OCI-LY7 (cell line): Measurements from ENCODE around the gene SND1. TPM values are rescaled to one million over a fixed set of nuclear protein-coding genes. Genes with fewer than 3 reads are reported as not detected.

Experiments
- BruUV-seq: library from RNA; stranded (reverse); fragments of 400-500 nt; replicated peaks from 2 replicates; lab custom pipeline; 2021; lab: Mats Ljungman, UMichigan
- CTCF ChIA-PET: fragments of 300-600 bp; sonication (Branson Sonifier 250); formaldehyde crosslinking; loops from one replicate; lab custom pipeline; 2022; ENCODE audit warnings: antibody characterized with exemption; ENCODE audit not compliant: unreplicated experiment; lab: Charles Lee
- POLR2A ChIA-PET: fragments of 300-600 bp; sonication (Branson Sonifier 250); formaldehyde crosslinking; loops from one replicate; lab custom pipeline; 2022; ENCODE audit warnings: antibody characterized with exemption; lab: Charles Lee
- DNase-seq: peaks from one replicate; pipeline ENCODE4 v3.0.0-alpha.2; 2015; ENCODE audit warnings: low spot score
- H2AFZ ChIP-seq: fragments of 200-600 bp; sonication (generic), shearing (Covaris generic); 2 replicates; pipeline ENCODE4 v1.6.1; 2014; ENCODE audit warnings: mild to moderate bottlenecking, antibody characterized with exemption, low read length, moderate library complexity
- H3K27ac ChIP-seq: fragments of 200-600 bp; sonication (generic); 2 replicates; pipeline ENCODE4 v1.5.1; 2014; ENCODE audit warnings: mixed run types, low read depth, mild to moderate bottlenecking, moderate library complexity, low read length, inconsistent platforms; ENCODE audit not compliant: poor library complexity, severe bottlenecking
- H3K36me3 ChIP-seq: fragments of 200-600 bp; sonication (generic); 2 replicates; pipeline ENCODE4 v1.6.1; 2014; ENCODE audit warnings: mild to moderate bottlenecking, antibody characterized with exemption, low read length, moderate library complexity, mixed read lengths; ENCODE audit not compliant: insufficient read depth
- H3K4me1 ChIP-seq: fragments of 200-600 bp; sonication (generic); 2 replicates; pipeline ENCODE4 v1.5.1; 2014; ENCODE audit warnings: mild to moderate bottlenecking, low read length; ENCODE audit not compliant: insufficient read depth, poor library complexity, severe bottlenecking
- H3K4me2 ChIP-seq: fragments of 200-600 bp; sonication (generic); 2 replicates; pipeline ENCODE4 v1.6.1; 2014; ENCODE audit warnings: mild to moderate bottlenecking, low read length
- H3K4me3 ChIP-seq: fragments of 200-600 bp; sonication (generic); 2 replicates; pipeline ENCODE4 v1.5.1; 2014; ENCODE audit warnings: mild to moderate bottlenecking, low read depth, low read length; ENCODE audit not compliant: poor library complexity, severe bottlenecking
- H3K79me2 ChIP-seq: fragments of 200-600 bp; sonication (generic); 2 replicates; pipeline ENCODE4 v1.6.1; 2016; ENCODE audit warnings: low read depth, mild to moderate bottlenecking, low read length, moderate library complexity, mixed read lengths; ENCODE audit not compliant: insufficient read depth
- H3K9me2 ChIP-seq: fragments of 200-600 bp; sonication (generic); 2 replicates; pipeline ENCODE4 v1.6.1; 2016; ENCODE audit warnings: mild to moderate bottlenecking, low read length, mixed read lengths; ENCODE audit not compliant: insufficient read depth
- H3K9me3 ChIP-seq: fragments of 200-600 bp; sonication (generic); 2 replicates; pipeline ENCODE4 v1.6.1; 2014; ENCODE audit warnings: mild to moderate bottlenecking, mixed run types, low read length, mixed read lengths
- H4K20me1 ChIP-seq: fragments of 200-600 bp; sonication (generic); 2 replicates; pipeline ENCODE4 v1.6.1; 2014; ENCODE audit warnings: mild to moderate bottlenecking, antibody characterized with exemption, low read length, moderate library complexity, mixed read lengths; ENCODE audit not compliant: insufficient read depth
- EZH2phosphoT487 ChIP-seq: fragments of 200-600 bp; sonication (generic); IDR thresholded peaks from 2 replicates; pipeline ENCODE4 v1.6.1; 2018; ENCODE audit warnings: low read depth, borderline replicate concordance, mild to moderate bottlenecking, mixed run types, antibody characterized with exemption, low read length, moderate library complexity, mixed read lengths
- intact Hi-C: fragments of 100-400 bp; cut with micrococcal nuclease; formaldehyde crosslinking; loops from one replicate; pipeline ENCODE4 v1.10.0; 2022; ENCODE audit not compliant: unreplicated experiment
- total RNA-seq, 2 experiments: library from RNA; depleted of rRNA in 1 of 2; stranded (reverse); fragments of >200 nt in 1 of 2; shearing (Covaris generic) in 1 of 2; gene quantifications; 2 replicates each; pipeline ENCODE4 v1.2.3, GENCODE V29; 2014 to 2022
- TF ChIP-seq, protein P1 (sequence below): fragments of 200-600 bp; sonication (generic); conservative IDR thresholded peaks from 2 replicates; pipeline ENCODE4 v1.5.1; 2014; ENCODE audit warnings: mild to moderate bottlenecking, antibody characterized with exemption, low read length, moderate library complexity, mixed read lengths

The SND1 gene
- total RNA-seq, 2 experiments from 2014 or later: 111 to 221 TPM

DNA sequence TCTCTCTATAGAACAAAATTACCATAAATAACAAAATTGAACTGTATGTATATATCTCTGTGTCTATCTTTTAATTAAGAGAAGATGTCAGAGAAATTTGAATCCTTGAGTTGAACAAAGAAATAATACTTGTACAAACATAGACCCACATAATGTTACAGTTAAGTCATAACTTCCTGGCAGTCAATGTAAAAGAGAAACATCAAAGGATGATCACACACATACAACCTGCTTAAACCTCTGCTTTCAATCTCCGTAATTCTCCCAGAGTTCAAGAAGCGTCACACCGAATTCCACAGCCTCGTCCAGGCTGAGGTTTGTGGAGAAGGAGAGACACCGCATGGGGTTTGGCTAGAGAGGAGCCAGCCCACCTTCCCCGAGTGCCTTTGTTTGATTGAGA, 419.4 kb downstream of the SND1 start:
- BruUV-seq: no TSS peak
- Histone ChIP-seq H3K36me3 (no peaks in the 10 kb centered on the region), H3K79me2 (no peaks in the 10 kb centered on the region), H3K4me2 (no peak overlapping the region), H2AFZ (no peak overlapping the region), H3K4me1 (no peaks in the 10 kb centered on the region), H4K20me1 (no peaks in the 10 kb centered on the region), H3K4me3 (no peak overlapping the region), H3K9me3 (no peaks in the 10 kb centered on the region), H3K9me2 (no peaks in the 10 kb centered on the region), H3K27ac (no peak overlapping the region)
- ChIA-PET POLR2A (no interaction called here), CTCF (no interaction called here)
- intact Hi-C loops: no loop called here
- TF ChIP-seq, protein P1, sequence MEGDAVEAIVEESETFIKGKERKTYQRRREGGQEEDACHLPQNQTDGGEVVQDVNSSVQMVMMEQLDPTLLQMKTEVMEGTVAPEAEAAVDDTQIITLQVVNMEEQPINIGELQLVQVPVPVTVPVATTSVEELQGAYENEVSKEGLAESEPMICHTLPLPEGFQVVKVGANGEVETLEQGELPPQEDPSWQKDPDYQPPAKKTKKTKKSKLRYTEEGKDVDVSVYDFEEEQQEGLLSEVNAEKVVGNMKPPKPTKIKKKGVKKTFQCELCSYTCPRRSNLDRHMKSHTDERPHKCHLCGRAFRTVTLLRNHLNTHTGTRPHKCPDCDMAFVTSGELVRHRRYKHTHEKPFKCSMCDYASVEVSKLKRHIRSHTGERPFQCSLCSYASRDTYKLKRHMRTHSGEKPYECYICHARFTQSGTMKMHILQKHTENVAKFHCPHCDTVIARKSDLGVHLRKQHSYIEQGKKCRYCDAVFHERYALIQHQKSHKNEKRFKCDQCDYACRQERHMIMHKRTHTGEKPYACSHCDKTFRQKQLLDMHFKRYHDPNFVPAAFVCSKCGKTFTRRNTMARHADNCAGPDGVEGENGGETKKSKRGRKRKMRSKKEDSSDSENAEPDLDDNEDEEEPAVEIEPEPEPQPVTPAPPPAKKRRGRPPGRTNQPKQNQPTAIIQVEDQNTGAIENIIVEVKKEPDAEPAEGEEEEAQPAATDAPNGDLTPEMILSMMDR: no peak
- no peak for TF ChIP-seq EZH2phosphoT487
- DNase-seq: no peak

DNA sequence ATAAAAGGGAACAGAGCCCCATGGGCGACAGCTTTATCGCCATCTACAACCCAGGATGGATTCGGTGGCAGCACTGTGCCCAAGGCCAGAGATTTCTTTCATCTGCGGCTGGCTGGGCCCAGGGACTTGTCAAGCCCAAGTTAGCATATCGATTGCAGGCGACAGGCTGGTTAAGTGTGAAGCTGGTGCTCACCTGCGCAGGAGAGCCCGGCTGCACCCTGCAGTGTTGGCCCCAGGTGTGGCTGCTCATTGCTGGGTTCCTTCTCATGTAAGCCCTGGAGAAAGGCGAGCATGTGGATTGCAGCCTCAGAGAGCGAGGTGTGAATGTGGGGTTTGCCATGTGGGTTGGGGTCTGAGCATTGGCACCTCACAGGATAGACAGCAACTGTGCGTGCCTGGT, 419.8 kb downstream of the SND1 start:
- intact Hi-C loops: no loop called here
- TF ChIP-seq, protein P1: no peak
- TF ChIP-seq EZH2phosphoT487: no peak
- Histone ChIP-seq H2AFZ (no peak overlapping the region), H3K4me1 (no peaks in the 10 kb centered on the region), H4K20me1 (no peaks in the 10 kb centered on the region), H3K36me3 (no peaks in the 10 kb centered on the region), H3K79me2 (no peaks in the 10 kb centered on the region), H3K4me3 (no peak overlapping the region), H3K27ac (no peak overlapping the region), H3K9me2 (no peaks in the 10 kb centered on the region), H3K9me3 (no peaks in the 10 kb centered on the region), H3K4me2 (no peak overlapping the region)
- ChIA-PET POLR2A (interaction anchor here (0.8 kb wide), 1 partner anchor 16 kb away, joined by 3 read pairs; no protein-coding TSS in a partner anchor), CTCF (no interaction called here)
- DNase-seq: no peak
- BruUV-seq: no TSS peak

DNA sequence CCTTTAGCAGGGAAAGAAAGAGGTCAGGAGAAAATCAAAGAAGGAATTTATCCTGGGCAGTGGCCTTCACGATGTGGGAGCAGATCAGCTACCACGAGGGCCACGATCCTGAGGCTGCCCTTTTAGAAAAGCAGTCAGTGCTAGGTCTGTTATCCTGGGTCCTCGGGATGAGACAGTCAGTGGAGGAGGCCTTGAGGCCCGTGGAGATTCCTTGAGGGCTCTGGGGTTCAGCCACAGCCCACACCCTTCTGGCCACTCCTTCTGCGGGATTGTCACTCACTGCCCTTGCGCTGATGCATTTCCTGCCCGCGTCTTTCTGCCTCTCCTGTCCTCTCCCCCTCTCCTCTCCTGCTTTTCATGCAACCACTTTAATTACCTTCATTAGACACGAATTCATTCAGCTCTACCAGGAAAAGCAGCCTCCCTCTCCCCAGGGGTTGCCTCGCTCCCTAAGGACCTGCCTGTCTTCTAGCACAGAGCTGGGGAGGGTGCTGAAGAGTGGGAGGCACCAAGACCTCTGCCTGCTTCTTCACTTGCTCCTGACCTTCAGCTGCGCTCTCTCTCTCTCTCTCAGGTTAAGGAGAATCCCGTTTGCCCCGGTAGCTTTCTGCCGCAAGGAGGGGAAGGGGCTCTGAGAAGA, 421.8 kb downstream of the SND1 start:
- no peak overlapping the region for H2AFZ ChIP-seq
- H3K4me3 ChIP-seq: no peak overlapping the region
- H3K27ac ChIP-seq: no peak overlapping the region
- CTCF ChIA-PET: no interaction called here
- BruUV-seq: no TSS peak
- no peak for DNase-seq
- H3K79me2 ChIP-seq: no peaks in the 10 kb centered on the region
- no peaks in the 10 kb centered on the region for H4K20me1 ChIP-seq
- H3K4me2 ChIP-seq: no peak overlapping the region
- POLR2A ChIA-PET: interaction anchor here (0.7 to 1.3 kb wide), 2 partner anchors 10 to 663 kb away, joined by 3 read pairs; no protein-coding TSS in a partner anchor
- no peaks in the 10 kb centered on the region for H3K9me3 ChIP-seq
- no peaks in the 10 kb centered on the region; the same call in 1 of the 2 replicates for H3K36me3 ChIP-seq
- intact Hi-C loops: no loop called here
- TF ChIP-seq, protein P1: no peak
- TF ChIP-seq EZH2phosphoT487: no peak
- no peaks in the 10 kb centered on the region for H3K4me1 ChIP-seq
- H3K9me2 ChIP-seq: no peaks in the 10 kb centered on the region
